Uterus (tissue), 2 donors: ENCODE results near the gene KRT37.
"Not testable (repeated sequence)": the region's sequence is repeated elsewhere in the genome, so short reads cannot be mapped to it uniquely, and the experiment has no call there.

Experiments
- CTCF ChIP-seq, 4 experiments: fragments of 200-600 bp in 2 of 4; fragments of 450-650 bp in 2 of 4; sonication (generic) in 2 of 4; IDR thresholded peaks; one replicate each; pipeline ENCODE4 v1.5.1; 2016 to 2019; ENCODE audit warnings: antibody characterized with exemption in 4 of 4, mild to moderate bottlenecking in 2 of 4, moderate library complexity in 1 of 4
- POLR2A ChIP-seq, 2 donors: fragments of 450-650 bp; IDR thresholded peaks; one replicate each; pipeline ENCODE4 v1.6.1; 2016; ENCODE audit warnings: antibody characterized with exemption in 2 of 2, mild to moderate bottlenecking in 1 of 2, moderate library complexity in 1 of 2

- not testable (repeated sequence) for TF ChIP-seq CTCF, POLR2A (IDR thresholded peaks at IDR 0.05)
Measured at GRCh38 chr17:41395044-41395443, 29.3 kb downstream of the KRT37 start.
